Measurements from ENCODE around the gene PPM1J.

DNA sequence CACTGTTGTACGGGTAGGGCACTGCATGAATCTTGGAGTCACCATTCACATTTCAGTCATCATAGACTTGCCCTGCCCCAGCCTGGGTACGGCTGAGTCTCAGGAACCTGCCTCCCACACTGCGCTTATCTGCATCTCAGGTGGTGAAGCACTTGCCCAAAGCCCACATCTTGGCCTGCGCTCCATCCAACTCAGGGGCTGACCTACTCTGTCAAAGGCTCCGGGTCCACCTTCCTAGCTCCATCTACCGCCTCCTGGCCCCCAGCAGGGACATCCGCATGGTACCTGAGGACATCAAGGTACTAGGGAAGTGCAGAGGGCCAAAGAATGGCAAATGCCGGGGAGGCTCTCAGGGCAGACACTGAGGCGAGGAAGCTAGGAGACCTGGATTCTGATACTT lies 19.9 kb downstream of the PPM1J start:
- no peak for TF ChIP-seq YY1 (IDR thresholded peaks at IDR 0.05; ENCODE audit: insufficient read depth, insufficient read length)
- no peak for TF ChIP-seq ZNF274 (IDR thresholded peaks at IDR 0.05; ENCODE audit: low read depth, low read length)
- TF ChIP-seq SUZ12 (IDR thresholded peaks at IDR 0.05; ENCODE audit: extremely low read depth, insufficient read depth, insufficient read length) = no peak
